B cell (primary cell): ENCODE data around the gene TNIK. TPM values are rescaled to one million over a fixed set of nuclear protein-coding genes. Genes with fewer than 3 reads are reported as not detected.

Source experiments
- ATAC-seq: fragments of 200-7000 bp; cut with Tn5 transposase; one replicate; pipeline ENCODE4 v1.10.0; 2021; ENCODE audit warnings: low read depth, mild to moderate bottlenecking, moderate number of reproducible peaks, moderate library complexity
- CTCF ChIA-PET: fragments of 350-600 bp; sonication (Branson Sonifier 250); formaldehyde crosslinking; loops from one replicate; lab custom pipeline; 2021; ENCODE audit warnings: antibody characterized with exemption, inconsistent platforms; lab: Charles Lee
- POLR2A ChIA-PET: fragments of 350-600 bp; sonication (Branson Sonifier 250); formaldehyde crosslinking; loops from one replicate; lab custom pipeline; 2021; ENCODE audit warnings: antibody characterized with exemption; lab: Charles Lee
- DNase-seq: peaks from one replicate; pipeline ENCODE4 v3.0.0; 2013
- H2AFZ ChIP-seq: 2 replicates; pipeline ENCODE4 v1.6.1; 2012; ENCODE audit warnings: mild to moderate bottlenecking, low read depth, low read length; ENCODE audit not compliant: insufficient read depth, poor library complexity, severe bottlenecking
- H3K27ac ChIP-seq, 2 donors: 1 replicate in 1 of 2; 2 replicates in 1 of 2; pipeline ENCODE4 v1.5.1; 2012 to 2013; ENCODE audit warnings: low read length in 2 of 2, mild to moderate bottlenecking in 2 of 2, moderate library complexity in 1 of 2
- H3K27me3 ChIP-seq, 4 experiments: fragments of 200-600 bp in 1 of 4; sonication (generic) in 1 of 4; replicated peaks in 1 of 4; 1 replicate in 2 of 4; 2 replicates in 2 of 4; pipeline versions ENCODE4 v1.6.1 to v1.7.0; 2013 to 2016; ENCODE audit warnings: low read length in 3 of 4, mild to moderate bottlenecking in 2 of 4, mixed read lengths in 1 of 4, moderate library complexity in 1 of 4; ENCODE audit not compliant: insufficient read depth in 4 of 4, control insufficient read depth in 3 of 4; ENCODE audit errors: control extremely low read depth in 1 of 4
- H3K36me3 ChIP-seq, 2 experiments: replicated peaks in 1 of 2; 1 replicate in 1 of 2; 2 replicates in 1 of 2; pipeline versions ENCODE4 v1.6.1 to v1.7.1; 2013; ENCODE audit warnings: low read length in 1 of 2; ENCODE audit not compliant: insufficient read depth in 2 of 2, control insufficient read depth in 1 of 2; ENCODE audit errors: control extremely low read depth in 1 of 2, extremely low read depth in 1 of 2
- H3K4me1 ChIP-seq, 2 donors: fragments of 200-600 bp in 1 of 2; sonication (generic) in 1 of 2; 1 replicate in 1 of 2; 2 replicates in 1 of 2; pipeline versions ENCODE4 v1.5.1 to v1.6.1; 2013 to 2017; ENCODE audit warnings: low read length in 2 of 2; ENCODE audit not compliant: control insufficient read depth in 2 of 2, insufficient read depth in 2 of 2
- H3K4me2 ChIP-seq: replicated peaks from 2 replicates; pipeline ENCODE3; 2012; ENCODE audit warnings: mild to moderate bottlenecking, low read depth, low read length; ENCODE audit not compliant: poor library complexity, severe bottlenecking
- H3K4me3 ChIP-seq, 5 experiments: fragments of 200-600 bp in 1 of 5; sonication (generic) in 1 of 5; 1 replicate in 3 of 5; 2 replicates in 2 of 5; pipeline versions ENCODE4 v1.5.1 to v1.7.0; 2011 to 2016; ENCODE audit warnings: low read length in 4 of 5, mild to moderate bottlenecking in 4 of 5, low read depth in 2 of 5, control low read depth in 1 of 5, moderate library complexity in 1 of 5; ENCODE audit not compliant: insufficient read depth in 1 of 5; ENCODE audit errors: control extremely low read depth in 1 of 5, extremely low read depth in 1 of 5
- H3K79me2 ChIP-seq: fragments of 200-600 bp; sonication (generic); one replicate; pipeline ENCODE4 v1.6.0; 2016; ENCODE audit warnings: low read length; ENCODE audit not compliant: control insufficient read depth, insufficient read depth
- H3K9ac ChIP-seq: fragments of 200-600 bp; sonication (generic); 2 replicates; pipeline ENCODE4 v1.6.1; 2017; ENCODE audit warnings: mild to moderate bottlenecking, low read length, moderate library complexity
- H3K9me3 ChIP-seq, 3 donors: one replicate each; pipeline versions ENCODE4 v1.6.1 to v1.7.1; 2013; ENCODE audit warnings: low read length in 2 of 3; ENCODE audit not compliant: control insufficient read depth in 2 of 3, insufficient read depth in 1 of 3; ENCODE audit errors: control extremely low read depth in 1 of 3
- H4K20me1 ChIP-seq: 2 replicates; pipeline ENCODE4 v1.6.0; 2012; ENCODE audit warnings: mild to moderate bottlenecking, low read length; ENCODE audit not compliant: insufficient read depth, control insufficient read depth, poor library complexity, severe bottlenecking
- H3K27ac Mint-ChIP-seq: one replicate; pipeline ENCODE4 v1.8.0; 2021; ENCODE audit warnings: mixed read lengths
- H3K27me3 Mint-ChIP-seq: one replicate; pipeline ENCODE4 v1.8.0; 2021; ENCODE audit warnings: mixed read lengths
- H3K4me1 Mint-ChIP-seq: one replicate; pipeline ENCODE4 v1.8.0; 2021; ENCODE audit warnings: mixed read lengths
- H3K4me3 Mint-ChIP-seq: one replicate; pipeline ENCODE4 v1.8.0; 2021; ENCODE audit warnings: mixed read lengths
- H3K9me3 Mint-ChIP-seq: one replicate; pipeline ENCODE4 v1.8.0; 2022; ENCODE audit warnings: mixed read lengths; ENCODE audit not compliant: insufficient read depth
- EZH2 ChIP-seq: IDR thresholded peaks from 2 replicates; pipeline ENCODE4 v1.6.1; 2012; ENCODE audit warnings: borderline replicate concordance, low read depth, mild to moderate bottlenecking, moderate library complexity, low read length; ENCODE audit not compliant: insufficient read depth, poor library complexity, severe bottlenecking
- WGBS: methylation state at CpG from one replicate; pipeline ENCODE4 v1.1.5; 2013; ENCODE audit warnings: missing lambda C conversion rate; ENCODE audit not compliant: insufficient coverage; 5-methylcytosine and 5-hydroxymethylcytosine counted together
- intact Hi-C: fragments of 100-400 bp; cut with micrococcal nuclease; formaldehyde crosslinking; loops from one replicate; pipeline ENCODE4 v1.10.0; 2022
- polyA plus RNA-seq: library from polyadenylated mRNA; depleted of rRNA; stranded (reverse); fragments of >200 nt; gene quantifications from 2 replicates; pipeline ENCODE4 v1.2.3, GENCODE V29; 2012
- total RNA-seq, 2 donors: library from RNA; stranded (reverse); fragments of 120-200 nt in 1 of 2; gene quantifications; 1 replicate in 1 of 2; 2 replicates in 1 of 2; pipeline versions ENCODE4 v1.2.3 to v1.2.4, GENCODE V29; 2013 to 2022
- TF ChIP-seq, protein P1 (sequence below): fragments of 200-600 bp; IDR thresholded peaks from one replicate; pipeline ENCODE4 v1.8.0; 2022; ENCODE audit warnings: antibody characterized with exemption, mild to moderate bottlenecking

Gene TNIK
- total and polyA plus RNA-seq, 2 donors (not counting 1 experiment from before 2014, with no cell fraction given), result 0.66 to 7.7 TPM

- Histone ChIP-seq H2AFZ (no peak overlapping the region), H3K9ac (no peak overlapping the region), H3K27ac (no peak overlapping the region), H3K36me3 (no peaks in the 10 kb centered on the region), H3K9me3 (peaks cover 0 to 4% (median 0%) of the 10 kb centered on the region in 3 donors), H3K4me3 (no peak overlapping the region), H3K79me2 (no peaks in the 10 kb centered on the region), H4K20me1 (no peaks in the 10 kb centered on the region), H3K4me2 (no peak overlapping the region), H3K4me1 (no peaks in the 10 kb centered on the region), H3K27me3 (no peaks in the 10 kb centered on the region)
- CTCF ChIA-PET, result no interaction called here
- no peak for TF ChIP-seq EZH2
- TF ChIP-seq, protein P1, sequence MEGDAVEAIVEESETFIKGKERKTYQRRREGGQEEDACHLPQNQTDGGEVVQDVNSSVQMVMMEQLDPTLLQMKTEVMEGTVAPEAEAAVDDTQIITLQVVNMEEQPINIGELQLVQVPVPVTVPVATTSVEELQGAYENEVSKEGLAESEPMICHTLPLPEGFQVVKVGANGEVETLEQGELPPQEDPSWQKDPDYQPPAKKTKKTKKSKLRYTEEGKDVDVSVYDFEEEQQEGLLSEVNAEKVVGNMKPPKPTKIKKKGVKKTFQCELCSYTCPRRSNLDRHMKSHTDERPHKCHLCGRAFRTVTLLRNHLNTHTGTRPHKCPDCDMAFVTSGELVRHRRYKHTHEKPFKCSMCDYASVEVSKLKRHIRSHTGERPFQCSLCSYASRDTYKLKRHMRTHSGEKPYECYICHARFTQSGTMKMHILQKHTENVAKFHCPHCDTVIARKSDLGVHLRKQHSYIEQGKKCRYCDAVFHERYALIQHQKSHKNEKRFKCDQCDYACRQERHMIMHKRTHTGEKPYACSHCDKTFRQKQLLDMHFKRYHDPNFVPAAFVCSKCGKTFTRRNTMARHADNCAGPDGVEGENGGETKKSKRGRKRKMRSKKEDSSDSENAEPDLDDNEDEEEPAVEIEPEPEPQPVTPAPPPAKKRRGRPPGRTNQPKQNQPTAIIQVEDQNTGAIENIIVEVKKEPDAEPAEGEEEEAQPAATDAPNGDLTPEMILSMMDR, result no peak
- peaks cover 5% of the 10 kb centered on the region for H3K4me1 Mint-ChIP-seq
- ATAC-seq, result no peak
- H3K27ac Mint-ChIP-seq, result no peak overlapping the region
- peaks cover 9% of the 10 kb centered on the region for H3K9me3 Mint-ChIP-seq
- intact Hi-C loops, result no loop called here
- DNase-seq, result no peak
- no peak overlapping the region for H3K4me3 Mint-ChIP-seq
- WGBS, result no CpG with 5 or more reads among the region's 1 CpG
- POLR2A ChIA-PET, result no interaction called here
- no peaks in the 10 kb centered on the region for H3K27me3 Mint-ChIP-seq
Measured at GRCh38 chr3:171165983-171166382, 294.2 kb downstream of the TNIK start.

- DNase-seq (no peak), ATAC-seq (no peak)
- peaks cover 9% of the 10 kb centered on the region for H3K9me3 Mint-ChIP-seq
- no peak overlapping the region for H3K27ac Mint-ChIP-seq
- H3K27me3 Mint-ChIP-seq, result no peaks in the 10 kb centered on the region
- CTCF ChIA-PET, result no interaction called here
- Histone ChIP-seq H2AFZ (no peak overlapping the region), H3K4me1 (no peaks in the 10 kb centered on the region), H3K27ac (no peak overlapping the region), H3K9me3 (peaks cover 0 to 4% (median 0%) of the 10 kb centered on the region in 3 donors), H3K9ac (no peak overlapping the region), H3K4me2 (no peak overlapping the region), H3K79me2 (no peaks in the 10 kb centered on the region), H4K20me1 (no peaks in the 10 kb centered on the region), H3K36me3 (no peaks in the 10 kb centered on the region), H3K4me3 (no peak overlapping the region), H3K27me3 (no peaks in the 10 kb centered on the region)
- TF ChIP-seq, protein P1, result no peak
- no peak for TF ChIP-seq EZH2
- no peak overlapping the region for H3K4me3 Mint-ChIP-seq
- intact Hi-C loops, result no loop called here
- peaks cover 5% of the 10 kb centered on the region for H3K4me1 Mint-ChIP-seq
- POLR2A ChIA-PET, result no interaction called here
- 63% methylated on average over 1 of the region's 3 CpGs for WGBS
Measured at GRCh38 chr3:171165499-171165921, 294.7 kb downstream of the TNIK start.
